ENCODE data around the gene ARL6IP5. TPM values are rescaled to one million over a fixed set of nuclear protein-coding genes. Genes with fewer than 3 reads are reported as not detected.

The ARL6IP5 gene
- total and polyA plus RNA-seq, 12 donors = 100 to 276 (median 185) TPM

- no peaks in the 10 kb centered on the region for H3K36me3 ChIP-seq (replicated peaks in 1 of 2)
- H3K4me1 ChIP-seq (replicated peaks in 1 of 2) = peaks cover 0 to 4% of the 10 kb centered on the region in 2 donors
- no peak overlapping the region for H3K4me3 ChIP-seq
- H3K27me3 ChIP-seq = no peaks in the 10 kb centered on the region
- no peak for DNase-seq
- no peaks in the 10 kb centered on the region for H3K9me3 ChIP-seq (replicated peaks in 1 of 3)
- intact Hi-C loops (cut with DNase I) = no loop called here
- WGBS, 4 donors = 81 to 86% (median 83%) methylated on average over 4 of the region's 4 CpGs
- TF ChIP-seq POLR2A (IDR thresholded peaks at IDR 0.05) (no peak), CTCF (IDR thresholded peaks at IDR 0.05) (no peak)
- no peak overlapping the region for H3K27ac ChIP-seq
Measured at GRCh38 chr3:69116162-69116561, 31.4 kb downstream of the ARL6IP5 start.

GRCh38 chr3:69116897-69117296, 32.2 kb downstream of the ARL6IP5 start:
- Histone ChIP-seq H3K9me3 (replicated peaks in 1 of 3) (no peaks in the 10 kb centered on the region), H3K4me1 (replicated peaks in 1 of 2) (peaks cover 0 to 9% of the 10 kb centered on the region in 2 donors), H3K27me3 (no peaks in the 10 kb centered on the region), H3K36me3 (replicated peaks in 1 of 2) (no peaks in the 10 kb centered on the region), H3K27ac (no peak overlapping the region), H3K4me3 (no peak overlapping the region)
- intact Hi-C loops (cut with DNase I) = no loop called here
- 37 to 59% (median 54%) methylated on average over 3 of the region's 3 CpGs for WGBS, 4 donors
- no peak for DNase-seq
- TF ChIP-seq CTCF (IDR thresholded peaks at IDR 0.05) (no peak), POLR2A (IDR thresholded peaks at IDR 0.05) (no peak)

GRCh38 chr3:69118555-69118954, 33.8 kb downstream of the ARL6IP5 start:
- Histone ChIP-seq H3K4me1 (replicated peaks in 1 of 2) (peaks cover 0 to 12% of the 10 kb centered on the region in 2 donors), H3K9me3 (replicated peaks in 1 of 3) (no peaks in the 10 kb centered on the region)

GRCh38 chr3:69119138-69119537, 34.4 kb downstream of the ARL6IP5 start:
- no peak for DNase-seq
- no peak overlapping the region for H3K27ac ChIP-seq
- no peak overlapping the region for H3K4me3 ChIP-seq
- H3K9me3 ChIP-seq (replicated peaks in 1 of 3) = no peaks in the 10 kb centered on the region
- intact Hi-C loops (cut with DNase I) = no loop called here
- no peaks in the 10 kb centered on the region for H3K27me3 ChIP-seq
- peaks cover 0 to 12% of the 10 kb centered on the region in 2 donors for H3K4me1 ChIP-seq (replicated peaks in 1 of 2)
- H3K36me3 ChIP-seq (replicated peaks in 1 of 2) = no peaks in the 10 kb centered on the region
- 87 to 96% (median 94%) methylated on average over 6 of the region's 6 CpGs for WGBS, 4 donors
- TF ChIP-seq POLR2A (IDR thresholded peaks at IDR 0.05) = no peak

More at GRCh38 chr3:69118555-69118954, 33.8 kb downstream of the ARL6IP5 start:
- Histone ChIP-seq H3K27me3 (no peaks in the 10 kb centered on the region), H3K36me3 (replicated peaks in 1 of 2) (no peaks in the 10 kb centered on the region), H3K27ac (no peak overlapping the region), H3K4me3 (no peak overlapping the region)
- DNase-seq = no peak
- intact Hi-C loops (cut with DNase I) = no loop called here
- TF ChIP-seq POLR2A (IDR thresholded peaks at IDR 0.05) = no peak
- TF ChIP-seq CTCF (IDR thresholded peaks at IDR 0.05) = no peak
- 94 to 100% (median 96%) methylated on average over 4 to 12 of the region's 12 CpGs for WGBS, 4 donors

- no peak for DNase-seq
- 83 to 89% (median 86%) methylated on average over 5 of the region's 5 CpGs for WGBS, 4 donors
- TF ChIP-seq CTCF (IDR thresholded peaks at IDR 0.05) (no peak), POLR2A (IDR thresholded peaks at IDR 0.05) (no peak)
Measured at GRCh38 chr3:69119681-69120080, 34.9 kb downstream of the ARL6IP5 start.

More at GRCh38 chr3:69119681-69120080, 34.9 kb downstream of the ARL6IP5 start:
- no peaks in the 10 kb centered on the region for H3K27me3 ChIP-seq
- H3K36me3 ChIP-seq (replicated peaks in 1 of 2) = no peaks in the 10 kb centered on the region
- H3K9me3 ChIP-seq (replicated peaks in 1 of 3) = no peaks in the 10 kb centered on the region
- no peak overlapping the region for H3K4me3 ChIP-seq
- peaks cover 0 to 12% of the 10 kb centered on the region in 2 donors for H3K4me1 ChIP-seq (replicated peaks in 1 of 2)
- H3K27ac ChIP-seq = no peak overlapping the region
- intact Hi-C loops (cut with DNase I) = no loop called here

Measured in adrenal gland (tissue), 12 donors.